H7 (cell line): ENCODE results near the gene GPR17. TPM values are rescaled to one million over a fixed set of nuclear protein-coding genes. Genes with fewer than 3 reads are reported as not detected.
A peak's percentile ranks its signal among the peaks of the same experiment; 100 is the strongest.

Experiments
- DNase-seq: peaks from one replicate; pipeline ENCODE4 v3.0.0; 2012
- H3K27me3 ChIP-seq: 2 replicates; pipeline ENCODE4 v1.6.0; 2011; ENCODE audit warnings: mild to moderate bottlenecking, low read length; ENCODE audit not compliant: control insufficient read depth, insufficient read depth
- H3K36me3 ChIP-seq: replicated peaks from 2 replicates; pipeline ENCODE4 v1.5.1; 2011; ENCODE audit warnings: low read length; ENCODE audit not compliant: control insufficient read depth, insufficient read depth
- H3K4me3 ChIP-seq: 2 replicates; pipeline ENCODE4 v1.5.1; 2011; ENCODE audit warnings: low read depth, mild to moderate bottlenecking, control low read depth, low read length, moderate library complexity; ENCODE audit not compliant: insufficient read depth
- total RNA-seq: library from RNA; depleted of rRNA; stranded (reverse); fragments of >200 nt; shearing (Covaris generic); gene quantifications from 2 replicates; pipeline ENCODE4 v1.2.3, GENCODE V29; 2014

The GPR17 gene
- total RNA-seq, 1 experiment from 2014 or later = not detected

DNA sequence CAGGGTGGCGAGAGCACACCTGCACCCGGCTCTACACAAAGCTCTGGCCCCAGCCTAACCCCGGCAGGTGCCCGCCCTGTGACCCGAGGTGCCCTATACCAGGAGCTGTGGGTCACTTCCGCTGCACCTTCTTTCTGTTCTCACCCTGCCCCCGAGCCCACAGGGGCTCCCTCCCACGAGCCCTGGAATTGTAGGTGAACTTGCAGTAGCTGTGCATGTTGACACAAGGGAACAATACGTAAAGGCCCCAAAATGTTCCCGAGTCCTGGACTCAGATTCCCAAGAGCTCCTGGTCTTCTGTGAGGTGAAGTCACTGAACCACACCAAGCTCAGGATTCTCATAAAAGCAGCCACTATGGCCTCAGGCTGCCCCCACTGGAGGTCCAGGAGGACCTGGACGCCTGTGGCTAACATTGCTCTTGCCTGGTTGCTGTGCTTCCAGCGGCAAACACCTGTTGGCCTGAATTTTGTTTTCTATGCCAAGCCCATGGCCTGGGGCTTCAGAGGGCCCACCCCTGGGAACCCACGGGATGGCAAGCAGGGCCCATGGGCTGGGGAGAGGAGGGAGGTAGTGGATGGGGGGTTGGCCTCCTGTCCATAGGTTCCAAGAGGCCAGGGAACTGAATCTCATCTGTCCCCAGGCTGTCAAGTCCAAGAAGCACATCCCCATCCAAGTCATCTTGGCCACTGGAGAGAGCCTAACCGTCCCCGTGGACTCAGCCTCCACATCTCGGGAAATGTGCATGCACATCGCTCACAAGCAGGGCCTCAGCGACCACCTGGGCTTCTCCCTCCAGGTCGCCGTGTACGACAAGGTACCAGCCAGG lies 23.2 kb upstream of the GPR17 start:
- DNase-seq = peak; percentile 56
- H3K4me3 ChIP-seq = no peak overlapping the region
- no peaks in the 10 kb centered on the region for H3K27me3 ChIP-seq
- no peaks in the 10 kb centered on the region for H3K36me3 ChIP-seq

DNA sequence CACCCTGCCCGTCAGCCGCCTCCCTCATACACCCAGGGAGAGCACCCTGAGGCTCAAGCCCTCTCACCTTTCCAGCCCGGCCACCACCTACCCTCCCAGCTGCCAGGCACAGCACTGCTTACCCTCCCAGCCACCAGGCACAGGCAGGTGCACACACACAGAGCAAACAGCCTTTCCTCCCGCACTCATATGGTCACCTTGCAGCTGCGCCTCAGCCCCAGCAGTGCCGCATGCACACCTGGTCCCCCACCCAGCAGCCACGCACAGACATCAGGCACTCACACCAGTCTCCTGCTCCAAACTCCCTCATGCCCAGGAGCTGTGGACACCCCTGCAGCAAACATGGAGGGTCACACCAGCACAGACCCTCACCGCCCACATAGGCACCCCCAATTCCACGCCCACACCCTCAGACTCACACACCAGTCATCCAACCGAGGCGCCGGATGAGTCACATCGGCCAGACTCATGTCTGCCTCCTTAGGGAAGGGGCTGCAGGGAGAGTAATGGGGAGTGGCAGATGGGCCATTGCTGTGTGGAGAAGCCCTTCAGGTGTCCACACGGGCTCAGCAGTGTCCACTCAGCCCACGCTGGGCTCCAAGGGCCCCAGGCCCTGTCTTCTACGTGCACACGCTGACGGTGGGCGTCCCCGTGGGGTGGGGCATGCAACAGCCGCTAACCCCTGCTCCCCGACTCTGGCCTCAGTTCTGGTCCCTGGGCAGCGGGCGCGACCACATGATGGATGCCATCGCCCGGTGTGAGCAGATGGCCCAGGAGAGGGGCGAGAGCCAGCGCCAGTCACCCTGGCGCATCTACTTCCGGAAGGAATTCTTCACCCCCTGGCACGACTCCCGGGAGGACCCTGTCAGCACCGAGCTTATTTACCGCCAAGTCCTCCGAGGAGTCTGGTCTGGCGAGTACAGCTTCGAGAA lies 22.3 kb upstream of the GPR17 start:
- no peaks in the 10 kb centered on the region for H3K36me3 ChIP-seq
- no peaks in the 10 kb centered on the region for H3K27me3 ChIP-seq
- H3K4me3 ChIP-seq = no peak overlapping the region
- DNase-seq = peak; percentile 53

DNA sequence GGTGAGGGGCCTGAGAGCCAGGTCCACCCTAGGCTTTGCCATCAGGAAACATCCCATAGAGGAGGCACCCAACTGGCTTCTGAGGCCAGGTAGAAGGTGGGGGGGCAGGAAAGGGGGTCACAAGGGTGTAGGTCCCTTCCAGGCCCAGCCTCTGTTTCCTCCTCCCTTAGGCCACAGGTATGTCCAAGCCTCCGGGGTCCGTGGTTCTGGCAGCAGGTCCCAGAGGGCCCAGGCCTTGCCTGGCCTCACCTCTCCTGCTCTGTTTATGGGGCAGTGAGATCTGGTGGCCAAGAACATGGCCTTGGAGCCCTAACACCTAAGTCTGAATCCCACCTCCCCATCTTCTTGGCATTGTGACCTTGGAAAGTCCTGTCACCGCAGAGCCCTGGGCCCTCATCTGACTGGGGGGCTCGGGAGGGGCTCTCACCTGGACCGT lies 21.6 kb upstream of the GPR17 start:
- DNase-seq = peak; percentile 50
- no peaks in the 10 kb centered on the region for H3K27me3 ChIP-seq
- H3K36me3 ChIP-seq = no peaks in the 10 kb centered on the region
- no peak overlapping the region for H3K4me3 ChIP-seq

DNA sequence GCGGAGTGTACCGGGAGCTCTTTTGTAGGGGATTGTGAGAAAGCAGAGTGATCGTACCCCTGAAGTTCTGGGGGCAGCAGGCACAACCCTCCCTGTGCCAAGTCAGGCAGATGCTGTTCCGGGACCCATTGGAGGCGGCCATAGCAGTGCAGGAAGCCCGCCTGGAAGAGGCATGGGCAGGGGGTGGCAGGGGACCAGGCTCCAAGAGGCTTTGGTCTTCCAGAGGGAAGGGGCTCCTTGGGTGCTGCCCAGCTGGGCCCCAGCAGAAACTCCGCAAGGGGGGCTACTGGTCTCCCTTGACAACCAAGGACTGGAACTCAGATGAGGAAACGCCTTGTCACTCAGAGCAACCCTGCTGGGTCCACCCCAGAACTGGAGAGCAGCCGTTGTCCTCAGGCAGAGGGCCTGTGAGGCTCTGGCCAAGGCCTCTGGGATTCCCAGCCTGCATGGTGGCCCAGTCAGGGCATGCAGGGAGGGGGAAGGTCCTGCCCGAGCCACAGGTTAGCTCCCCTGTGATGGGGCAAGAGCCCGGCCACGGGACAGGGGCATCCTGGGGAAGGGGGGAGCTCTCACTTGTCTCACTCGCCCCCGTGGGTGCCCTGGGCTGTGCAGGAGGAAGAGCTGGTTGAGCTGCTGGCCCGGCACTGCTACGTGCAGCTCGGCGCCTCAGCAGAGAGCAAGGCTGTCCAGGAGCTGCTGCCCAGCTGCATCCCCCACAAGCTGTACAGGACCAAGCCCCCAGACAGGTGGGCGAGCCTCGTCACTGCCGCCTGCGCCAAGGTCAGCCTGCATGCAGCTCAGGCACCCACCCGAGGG lies 21.0 kb upstream of the GPR17 start:
- H3K36me3 ChIP-seq = no peaks in the 10 kb centered on the region
- DNase-seq = peak; percentile 57
- no peak overlapping the region for H3K4me3 ChIP-seq

DNA sequence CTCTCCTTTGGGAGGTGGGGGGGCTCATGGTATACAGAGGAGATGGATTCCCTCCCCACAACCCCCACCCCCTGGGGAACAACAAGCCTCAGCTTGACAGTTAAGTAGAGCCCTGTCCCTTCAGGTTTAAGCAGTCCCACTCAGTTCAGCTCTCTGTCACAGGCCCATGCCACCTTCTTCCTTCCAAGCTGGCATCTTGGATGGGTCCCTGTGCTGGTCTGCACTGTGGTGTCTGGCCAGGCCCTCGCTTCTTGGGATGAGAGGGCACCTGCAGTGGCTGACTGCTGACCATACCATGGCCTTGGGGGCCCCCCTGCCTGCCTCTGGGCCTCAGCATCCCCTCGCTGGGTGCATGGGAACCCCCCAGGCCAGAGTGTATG lies 20.4 kb upstream of the GPR17 start:
- H3K36me3 ChIP-seq = no peaks in the 10 kb centered on the region

More for the DNA sequence above, 21.0 kb upstream of the GPR17 start:
- H3K27me3 ChIP-seq = no peaks in the 10 kb centered on the region

DNA sequence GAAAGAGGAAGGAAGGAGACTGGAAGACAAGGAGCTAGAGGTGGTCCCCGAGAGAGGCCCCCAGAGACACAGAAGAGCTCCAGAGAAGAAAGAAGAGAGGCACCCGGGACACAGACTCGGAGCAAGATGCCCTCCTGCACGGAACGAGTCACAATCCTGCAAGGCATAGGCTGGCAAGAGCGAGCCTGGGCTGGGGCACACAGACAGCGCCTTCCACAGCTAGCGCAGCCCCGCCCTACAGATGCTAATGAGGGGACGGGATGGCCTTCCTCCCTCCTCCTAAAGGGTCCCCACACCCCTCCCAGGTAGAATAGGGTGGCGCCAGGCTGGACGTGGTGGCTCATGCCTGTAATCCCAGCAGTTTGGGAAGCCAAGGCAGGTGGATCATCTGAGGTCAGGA lies 19.8 kb upstream of the GPR17 start:
- H3K27me3 ChIP-seq = no peaks in the 10 kb centered on the region
- peak; percentile 75 for DNase-seq
- no peak overlapping the region for H3K4me3 ChIP-seq
- H3K36me3 ChIP-seq = no peaks in the 10 kb centered on the region

More for the DNA sequence above, 20.4 kb upstream of the GPR17 start:
- DNase-seq = peak; percentile 49
- Histone ChIP-seq H3K27me3 (no peaks in the 10 kb centered on the region), H3K4me3 (no peak overlapping the region)

DNA sequence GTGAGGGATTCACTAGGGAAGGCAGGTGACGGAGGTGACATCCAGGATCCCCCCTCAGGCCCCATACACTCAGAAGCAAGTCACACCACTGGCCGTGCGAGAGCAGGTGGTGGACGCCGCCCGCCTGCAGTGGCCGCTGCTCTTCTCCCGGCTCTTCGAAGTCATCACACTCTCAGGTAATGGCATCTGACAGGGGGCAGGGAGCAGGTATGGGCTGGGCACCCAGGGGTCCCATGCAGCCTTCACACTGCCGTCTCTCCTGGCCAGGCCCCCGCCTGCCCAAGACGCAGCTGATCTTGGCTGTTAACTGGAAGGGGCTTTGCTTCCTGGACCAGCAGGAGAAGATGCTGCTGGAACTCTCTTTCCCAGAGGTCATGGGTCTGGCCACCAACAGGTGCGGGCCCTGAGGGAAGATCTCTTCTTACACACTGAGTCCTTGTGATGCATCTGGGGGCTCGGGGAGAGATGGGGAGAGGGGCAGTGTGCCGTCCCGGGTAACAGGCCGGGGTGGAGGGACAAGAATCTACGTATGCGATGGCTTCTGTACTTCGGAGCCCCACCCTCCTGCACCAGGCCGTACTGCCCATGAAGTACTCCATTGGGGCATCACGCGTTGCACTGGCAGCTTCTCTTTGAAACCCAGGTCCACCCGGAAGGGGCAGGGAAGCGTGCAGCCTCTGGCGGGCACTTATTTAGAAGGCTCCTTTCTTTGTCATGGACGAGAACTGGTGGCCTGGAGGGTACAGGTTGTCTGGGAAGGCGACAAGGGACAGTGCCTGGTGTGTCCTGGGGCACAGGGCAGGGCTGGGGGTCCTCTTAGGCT lies 18.8 kb upstream of the GPR17 start:
- no peaks in the 10 kb centered on the region for H3K27me3 ChIP-seq
- H3K4me3 ChIP-seq = no peak overlapping the region
- DNase-seq = peak; percentile 58
- H3K36me3 ChIP-seq = no peaks in the 10 kb centered on the region

DNA sequence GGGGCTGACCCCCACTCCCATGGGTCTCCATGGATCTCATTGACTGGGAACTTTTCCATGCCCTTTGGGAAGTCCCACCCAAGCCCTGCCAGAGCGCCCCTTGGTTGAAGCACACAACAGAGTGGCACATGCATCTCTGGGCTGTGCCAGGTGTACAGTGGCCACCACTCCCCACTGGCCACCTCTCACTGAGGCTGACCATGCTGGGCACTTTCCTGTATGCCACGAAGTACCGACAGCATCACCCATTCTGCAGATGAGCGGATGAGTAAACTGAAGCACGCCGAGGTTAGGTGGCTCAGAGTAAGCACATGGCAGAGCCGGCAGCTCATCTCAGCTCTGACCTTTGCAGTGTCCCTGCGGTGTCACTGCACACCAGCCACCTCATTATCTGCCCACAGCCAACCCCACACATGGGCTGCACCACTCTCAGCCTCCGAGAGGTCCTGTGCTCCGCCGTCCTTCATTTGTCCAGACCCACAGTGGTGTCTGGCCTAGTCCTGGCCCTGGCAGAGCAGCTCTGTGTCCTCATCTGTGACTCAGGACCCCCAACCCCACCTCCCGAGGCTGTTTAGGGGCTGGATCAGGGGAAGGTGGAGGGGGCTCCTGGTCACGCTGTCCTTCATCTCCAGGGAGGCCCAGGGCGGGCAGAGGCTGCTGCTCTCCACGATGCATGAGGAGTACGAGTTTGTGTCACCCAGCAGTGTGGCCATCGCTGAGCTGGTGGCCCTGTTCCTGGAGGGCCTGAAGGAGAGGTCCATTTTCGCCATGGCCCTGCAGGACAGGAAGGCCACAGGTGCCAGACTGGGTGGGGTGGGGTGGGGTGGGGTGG lies 18.0 kb upstream of the GPR17 start:
- peak; percentile 45 for DNase-seq
- Histone ChIP-seq H3K4me3 (no peak overlapping the region), H3K27me3 (no peaks in the 10 kb centered on the region), H3K36me3 (no peaks in the 10 kb centered on the region)

DNA sequence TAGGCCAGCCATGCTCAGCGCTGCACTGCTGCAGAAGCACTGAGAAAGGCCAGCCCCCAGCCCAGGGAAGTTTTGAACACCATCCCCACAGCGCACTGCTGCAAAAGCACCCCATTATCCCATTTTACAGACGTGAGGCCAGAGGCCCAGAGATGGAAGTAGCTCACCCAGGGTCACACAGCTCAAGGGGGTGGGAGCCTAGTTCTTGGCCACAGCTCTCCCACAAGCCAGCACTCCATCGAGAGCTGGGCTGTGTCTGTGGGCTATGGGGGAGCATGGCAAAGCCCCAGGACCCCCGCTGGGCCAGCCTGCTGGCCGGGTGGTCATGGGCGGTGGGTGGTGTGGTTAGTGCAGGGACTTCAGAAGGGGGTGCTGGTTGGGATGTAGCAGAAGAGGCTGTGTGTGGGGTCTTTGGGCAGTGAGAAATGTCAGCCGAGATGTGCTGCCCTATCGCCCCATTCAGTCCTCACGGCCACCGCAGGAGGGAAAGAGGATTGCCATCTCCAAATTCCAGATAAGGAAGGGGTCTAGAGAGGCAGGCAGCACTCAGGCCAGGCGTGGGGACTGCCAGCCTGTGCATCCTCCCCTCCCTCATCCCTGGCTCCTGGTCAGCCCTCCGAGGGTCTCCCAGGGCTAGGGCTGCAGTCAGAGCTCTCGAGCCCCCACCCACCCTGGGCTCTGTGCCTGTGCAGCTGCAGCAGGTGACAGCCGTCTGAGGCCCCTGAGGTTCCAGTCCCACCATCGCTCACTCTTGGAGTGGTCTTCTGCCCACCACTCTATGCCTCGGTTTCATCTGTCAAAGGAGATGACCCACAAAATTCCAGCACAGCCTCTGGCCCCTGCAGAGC lies 17.0 kb upstream of the GPR17 start:
- Histone ChIP-seq H3K36me3 (no peaks in the 10 kb centered on the region), H3K27me3 (no peaks in the 10 kb centered on the region), H3K4me3 (no peak overlapping the region)
- DNase-seq = peak; percentile 63

DNA sequence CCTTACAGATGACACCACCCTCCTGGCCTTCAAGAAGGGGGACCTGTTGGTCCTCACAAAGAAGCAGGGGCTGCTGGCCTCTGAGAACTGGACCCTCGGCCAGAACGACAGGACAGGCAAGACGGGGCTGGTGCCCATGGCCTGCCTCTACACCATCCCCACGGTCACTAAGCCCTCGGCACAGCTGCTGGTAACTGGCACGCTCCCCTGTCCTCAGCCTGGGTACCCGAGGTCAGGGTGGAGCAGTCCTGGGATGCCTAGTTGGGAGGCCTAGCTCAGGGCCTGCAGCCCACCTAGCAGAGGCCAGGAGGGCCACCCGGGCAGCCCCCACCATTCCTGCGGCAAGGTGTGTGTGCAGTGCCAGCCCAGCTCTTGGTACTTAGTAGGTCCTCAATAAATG lies 16.3 kb upstream of the GPR17 start:
- Histone ChIP-seq H3K27me3 (no peaks in the 10 kb centered on the region), H3K4me3 (no peak overlapping the region), H3K36me3 (no peaks in the 10 kb centered on the region)
- DNase-seq = peak; percentile 48

DNA sequence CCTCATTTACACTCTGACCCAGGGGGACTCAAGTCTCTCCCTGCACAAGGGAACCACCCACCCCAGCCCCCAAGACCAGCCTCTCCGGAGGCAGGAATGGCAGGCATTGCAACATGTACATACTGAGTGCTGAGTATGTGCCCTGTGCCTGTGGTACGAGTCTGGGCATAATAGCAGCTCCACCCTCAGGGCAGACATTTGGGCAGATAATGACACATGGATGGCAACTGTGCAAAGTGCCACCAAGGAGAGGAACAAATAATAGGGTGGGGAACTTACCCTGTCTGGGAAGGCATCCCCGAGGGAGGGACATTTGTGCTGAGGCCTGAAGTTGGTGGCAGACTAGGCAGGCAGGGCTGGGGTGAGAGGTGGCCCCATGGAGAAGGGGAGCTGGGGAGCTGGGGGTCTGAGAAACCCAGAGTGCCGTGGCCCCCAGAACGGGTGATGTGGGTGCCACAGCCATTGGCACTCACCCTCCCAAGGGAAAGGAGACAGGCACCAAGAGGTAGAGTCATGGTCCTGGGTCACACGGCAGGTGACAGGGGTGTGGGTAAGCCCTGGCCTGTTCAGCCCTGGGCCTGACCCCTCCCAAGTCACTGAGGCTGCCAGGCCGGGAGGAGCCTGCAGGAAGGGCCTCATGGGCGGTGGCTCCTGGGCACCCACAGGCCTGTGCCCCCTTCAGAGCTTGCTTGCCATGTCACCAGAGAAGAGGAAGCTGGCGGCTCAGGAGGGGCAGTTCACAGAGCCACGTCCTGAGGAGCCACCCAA lies 15.7 kb upstream of the GPR17 start:
- DNase-seq = peak; percentile 53
- H3K4me3 ChIP-seq = no peak overlapping the region
- no peaks in the 10 kb centered on the region for H3K36me3 ChIP-seq
- H3K27me3 ChIP-seq = no peaks in the 10 kb centered on the region
